NT2/D1 (cell line): ENCODE results near the gene STK38L.

ENCODE experiments used
- SUZ12 ChIP-seq: IDR thresholded peaks from 2 replicates; pipeline ENCODE4 v1.6.1; 2011; ENCODE audit not compliant: insufficient read length, insufficient read depth; ENCODE audit errors: extremely low read depth
- YY1 ChIP-seq: IDR thresholded peaks from 2 replicates; pipeline ENCODE4 v1.6.1; 2011; ENCODE audit not compliant: insufficient read length, insufficient read depth
- ZNF274 ChIP-seq: IDR thresholded peaks from 2 replicates; pipeline ENCODE4 v1.6.1; 2011; ENCODE audit warnings: mild to moderate bottlenecking, low read depth, low read length

GRCh38 chr12:27366621-27367020 is 122.5 kb downstream of the STK38L start:
- TF ChIP-seq YY1 (no peak), ZNF274 (no peak), SUZ12 (no peak)
